ENCODE measurements around the gene PSME3. TPM values are rescaled to one million over a fixed set of nuclear protein-coding genes. Genes with fewer than 3 reads are reported as not detected.

Gene PSME3
- total RNA-seq, 1 experiment from 2014 or later, result 107 TPM

- Histone ChIP-seq H3K27me3 (ENCODE audit: low read length) (no peaks in the 10 kb centered on the region), H3K4me2 (ENCODE audit: low read length) (no peak overlapping the region), H2AFZ (ENCODE audit: low read length) (no peak overlapping the region), H3K79me2 (ENCODE audit: low read length) (no peaks in the 10 kb centered on the region), H3K4me1 (ENCODE audit: insufficient read depth, low read length) (no peaks in the 10 kb centered on the region), H3K9me3 (ENCODE audit: low read length) (no peaks in the 10 kb centered on the region), H3K4me3 (ENCODE audit: low read length) (no peak overlapping the region), H3K36me3 (ENCODE audit: low read depth, low read length) (no peaks in the 10 kb centered on the region), H4K20me1 (ENCODE audit: low read length) (no peaks in the 10 kb centered on the region), H3K9ac (ENCODE audit: low read length) (no peak overlapping the region), H3F3A (ENCODE audit: low read length, unreplicated experiment) (no peaks in the 10 kb centered on the region), H3K9me2 (replicated peaks; ENCODE audit: low read length) (no peaks in the 10 kb centered on the region), H3K27ac (ENCODE audit: low read length) (no peak overlapping the region)
- no peak for DNase-seq
- intact Hi-C loops (cut with micrococcal nuclease), result no loop called here
- no TSS peak for BruUV-seq (replicated peaks)
- no peak for ATAC-seq
- TF ChIP-seq EZH2 (IDR thresholded peaks at IDR 0.05; ENCODE audit: low read length, unreplicated experiment) (no peak), EZH2phosphoT487 (IDR thresholded peaks at IDR 0.05; ENCODE audit: borderline replicate concordance, low read length) (no peak), CTCF (conservative IDR thresholded peaks at IDR 0.05; ENCODE audit: low read depth, low read length) (no peak)
- ChIA-PET CTCF (no interaction called here), POLR2A (ENCODE audit: unreplicated experiment) (no interaction called here)
Observed at GRCh38 chr17:42852351-42852750, 19.2 kb downstream of the PSME3 start.

- DNase-seq, result no peak
- Histone ChIP-seq H3K27ac (ENCODE audit: low read length) (no peak overlapping the region), H3K4me2 (ENCODE audit: low read length) (no peak overlapping the region), H3F3A (ENCODE audit: low read length, unreplicated experiment) (no peaks in the 10 kb centered on the region), H3K4me1 (ENCODE audit: insufficient read depth, low read length) (no peaks in the 10 kb centered on the region), H3K9me3 (ENCODE audit: low read length) (no peaks in the 10 kb centered on the region), H3K4me3 (ENCODE audit: low read length) (no peak overlapping the region), H3K9me2 (replicated peaks; ENCODE audit: low read length) (no peaks in the 10 kb centered on the region), H2AFZ (ENCODE audit: low read length) (no peak overlapping the region), H3K27me3 (ENCODE audit: low read length) (no peaks in the 10 kb centered on the region), H3K79me2 (ENCODE audit: low read length) (no peaks in the 10 kb centered on the region), H3K9ac (ENCODE audit: low read length) (no peak overlapping the region), H3K36me3 (ENCODE audit: low read depth, low read length) (no peaks in the 10 kb centered on the region), H4K20me1 (ENCODE audit: low read length) (no peaks in the 10 kb centered on the region)
- TF ChIP-seq CTCF (conservative IDR thresholded peaks at IDR 0.05; ENCODE audit: low read depth, low read length) (no peak), EZH2 (IDR thresholded peaks at IDR 0.05; ENCODE audit: low read length, unreplicated experiment) (no peak)
- intact Hi-C loops (cut with micrococcal nuclease), result no loop called here
- ATAC-seq, result no peak
- ChIA-PET POLR2A (ENCODE audit: unreplicated experiment) (no interaction called here), CTCF (no interaction called here)
- BruUV-seq (replicated peaks), result no TSS peak
Observed at GRCh38 chr17:42853004-42853403, 19.8 kb downstream of the PSME3 start.

DNA sequence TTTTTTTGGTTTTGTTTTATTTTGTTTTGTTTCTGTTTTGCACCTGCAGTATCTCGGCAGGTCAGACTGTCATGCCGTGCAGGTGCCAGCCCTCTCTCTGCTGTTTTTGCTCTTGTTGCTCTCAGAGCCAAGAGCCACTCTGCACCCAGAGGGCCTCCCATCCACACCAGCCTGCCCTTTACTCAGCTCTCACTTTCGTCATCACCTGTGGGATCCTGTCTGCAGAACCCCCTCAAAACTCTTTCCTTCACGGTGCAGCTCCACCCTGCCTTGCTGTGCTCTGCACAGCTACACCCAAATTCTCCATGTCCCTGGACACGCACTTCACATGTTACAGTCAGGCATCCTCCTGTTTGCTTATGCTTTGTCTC is 20.4 kb downstream of the PSME3 start:
- Histone ChIP-seq H3K4me2 (ENCODE audit: low read length) (no peak overlapping the region), H4K20me1 (ENCODE audit: low read length) (no peaks in the 10 kb centered on the region), H3K79me2 (ENCODE audit: low read length) (no peaks in the 10 kb centered on the region), H3K4me3 (ENCODE audit: low read length) (no peak overlapping the region), H3K9ac (ENCODE audit: low read length) (no peak overlapping the region), H3K9me3 (ENCODE audit: low read length) (no peaks in the 10 kb centered on the region), H3K4me1 (ENCODE audit: insufficient read depth, low read length) (no peaks in the 10 kb centered on the region), H3K27me3 (ENCODE audit: low read length) (no peaks in the 10 kb centered on the region), H2AFZ (ENCODE audit: low read length) (no peak overlapping the region), H3K9me2 (replicated peaks; ENCODE audit: low read length) (no peaks in the 10 kb centered on the region), H3F3A (ENCODE audit: low read length, unreplicated experiment) (no peaks in the 10 kb centered on the region), H3K27ac (ENCODE audit: low read length) (no peak overlapping the region), H3K36me3 (ENCODE audit: low read depth, low read length) (no peaks in the 10 kb centered on the region)
- TF ChIP-seq CTCF (conservative IDR thresholded peaks at IDR 0.05; ENCODE audit: low read depth, low read length), result no peak
- no peak for TF ChIP-seq EZH2 (IDR thresholded peaks at IDR 0.05; ENCODE audit: low read length, unreplicated experiment)
- TF ChIP-seq EZH2phosphoT487 (IDR thresholded peaks at IDR 0.05; ENCODE audit: borderline replicate concordance, low read length), result no peak
- ChIA-PET POLR2A (ENCODE audit: unreplicated experiment) (no interaction called here), CTCF (no interaction called here)
- BruUV-seq (replicated peaks), result no TSS peak
- DNase-seq, result no peak
- ATAC-seq, result no peak
- intact Hi-C loops (cut with micrococcal nuclease), result no loop called here
